GM18870 (cell line): Measurements from ENCODE around the gene HMCN2.
"Not testable (repeated sequence)": the region's sequence is repeated elsewhere in the genome, so short reads cannot be mapped to it uniquely, and the experiment has no call there.

Source experiments
- ATAC-seq: cut with Tn5 transposase; IDR thresholded peaks from one replicate; pipeline ENCODE4 v1.9.1; 2021; ENCODE audit warnings: moderate library complexity; ENCODE audit not compliant: unreplicated experiment

The HMCN2 gene

GRCh38 chr9:130327781-130328348, 62.3 kb downstream of the HMCN2 start:
- ATAC-seq: no peak

GRCh38 chr9:130328349-130328801, 62.8 kb downstream of the HMCN2 start:
- ATAC-seq: no peak

GRCh38 chr9:130329061-130329460, 63.5 kb downstream of the HMCN2 start:
- ATAC-seq: no peak

- no peak for ATAC-seq
Measured at GRCh38 chr9:130330202-130330862, 64.8 kb downstream of the HMCN2 start.

- no peak for ATAC-seq
Measured at GRCh38 chr9:130331061-130331460, 65.5 kb downstream of the HMCN2 start.

- no peak for ATAC-seq
Measured at GRCh38 chr9:130331573-130331972, 66.0 kb downstream of the HMCN2 start.

GRCh38 chr9:130332384-130332926, 66.9 kb downstream of the HMCN2 start:
- no peak for ATAC-seq

- no peak for ATAC-seq
Measured at GRCh38 chr9:130333041-130333711, 67.6 kb downstream of the HMCN2 start.

GRCh38 chr9:130333712-130334062, 68.1 kb downstream of the HMCN2 start:
- ATAC-seq: no peak

- ATAC-seq: no peak
Measured at GRCh38 chr9:130334915-130335314, 69.4 kb downstream of the HMCN2 start.

- no peak for ATAC-seq
Measured at GRCh38 chr9:130336027-130336610, 70.6 kb downstream of the HMCN2 start.

- no peak for ATAC-seq
Measured at GRCh38 chr9:130336885-130337284, 71.3 kb downstream of the HMCN2 start.

GRCh38 chr9:130337318-130337717, 71.8 kb downstream of the HMCN2 start:
- no peak for ATAC-seq

- ATAC-seq: no peak
Measured at GRCh38 chr9:130337784-130338380, 72.3 kb downstream of the HMCN2 start.

GRCh38 chr9:130338891-130339290, 73.3 kb downstream of the HMCN2 start:
- not testable (repeated sequence) for ATAC-seq

- ATAC-seq: no peak
Measured at GRCh38 chr9:130339306-130339705, 73.7 kb downstream of the HMCN2 start.

GRCh38 chr9:130340011-130340410, 74.5 kb downstream of the HMCN2 start:
- ATAC-seq: no peak

- ATAC-seq: not testable (repeated sequence)
Measured at GRCh38 chr9:130340557-130340956, 75.0 kb downstream of the HMCN2 start.

GRCh38 chr9:130341128-130341527, 75.6 kb downstream of the HMCN2 start:
- ATAC-seq: no peak

- no peak for ATAC-seq
Measured at GRCh38 chr9:130341839-130342713, 76.5 kb downstream of the HMCN2 start.
